Measurements from ENCODE around the gene FAM228B.
"Not testable (repeated sequence)": the region's sequence is repeated elsewhere in the genome, so short reads cannot be mapped to it uniquely, and the experiment has no call there.

Gene FAM228B

DNA sequence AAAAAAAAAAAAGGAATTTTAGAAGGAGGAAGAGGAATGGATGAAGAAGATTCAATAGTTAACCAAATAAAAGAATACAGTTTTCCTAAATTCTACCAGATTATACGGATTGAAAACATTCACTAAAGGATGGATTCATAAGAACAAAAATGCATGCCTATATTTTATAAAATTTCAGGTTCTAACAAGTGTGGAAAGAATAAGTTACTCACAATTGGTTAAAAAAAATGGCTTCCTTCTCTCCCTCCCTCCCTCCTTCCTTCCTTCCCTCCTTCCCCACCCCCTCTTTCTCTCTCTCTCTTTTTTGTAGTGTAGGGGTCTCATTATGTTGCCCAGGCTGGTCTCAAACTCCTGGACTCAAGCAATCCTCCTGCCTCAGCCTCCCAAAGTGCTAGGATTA, 37.0 kb upstream of the FAM228B start:
- Mint-ChIP-seq H3K27ac (no peak overlapping the region), H3K27me3 (no peaks in the 10 kb centered on the region), H3K36me3 (ENCODE audit: low read depth) (peaks cover 2% of the 10 kb centered on the region), H3K4me3 (no peak overlapping the region), H3K9me3 (no peaks in the 10 kb centered on the region), H3K4me1 (peaks cover 16% of the 10 kb centered on the region)
- no peak for ATAC-seq
- DNase-seq: no peak

DNA sequence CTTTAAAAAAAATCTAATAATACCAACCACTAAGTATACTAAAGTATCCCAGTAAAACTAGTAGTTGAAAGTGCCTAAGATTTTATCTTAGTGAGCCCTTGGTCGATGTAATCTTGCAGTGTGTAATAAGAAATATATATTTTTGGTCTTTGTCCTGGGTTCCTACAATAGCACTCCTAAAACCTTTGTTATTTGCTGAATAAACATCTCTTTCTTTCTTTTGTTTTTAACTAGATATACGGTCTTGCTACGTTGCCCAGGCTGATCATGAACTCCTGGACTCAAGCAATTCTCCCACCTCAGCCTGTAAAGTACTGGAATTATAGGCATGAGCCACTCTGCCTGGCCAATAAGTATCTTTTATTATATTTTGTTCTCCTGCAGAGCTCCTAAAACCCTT, 36.2 kb upstream of the FAM228B start:
- no peak for ATAC-seq
- Mint-ChIP-seq H3K36me3 (ENCODE audit: low read depth) (peaks cover 2% of the 10 kb centered on the region), H3K9me3 (no peaks in the 10 kb centered on the region), H3K27me3 (no peaks in the 10 kb centered on the region), H3K4me1 (peaks cover 16% of the 10 kb centered on the region), H3K4me3 (no peak overlapping the region), H3K27ac (no peak overlapping the region)
- no peak for DNase-seq

DNA sequence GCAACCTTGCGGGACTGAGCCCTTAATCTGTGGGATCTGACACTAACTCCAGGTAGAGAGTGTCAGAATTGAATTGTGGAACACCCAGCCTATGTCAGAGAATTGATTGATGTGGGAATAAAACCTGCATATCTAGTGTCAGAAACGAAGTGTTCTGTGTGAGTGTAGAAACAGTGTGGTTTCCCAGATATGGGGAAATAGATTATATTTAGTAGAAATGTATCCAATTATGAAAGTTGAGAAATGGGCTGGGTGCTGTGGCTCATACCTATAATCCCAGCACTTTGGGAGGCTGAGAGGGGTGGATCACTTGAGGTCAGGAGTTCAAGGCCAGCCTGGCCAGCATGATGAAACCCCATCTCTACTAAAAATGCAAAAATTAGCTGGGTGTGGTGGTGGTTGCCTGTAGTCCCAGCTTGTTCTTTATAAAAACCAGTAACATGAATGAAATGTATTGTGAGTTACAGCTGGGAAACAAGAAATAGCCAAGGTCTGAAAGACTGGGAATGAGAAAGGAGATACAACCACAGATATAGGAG, 34.4 kb upstream of the FAM228B start:
- H3K4me1 Mint-ChIP-seq: peaks cover 9% of the 10 kb centered on the region
- no peak for DNase-seq

DNA sequence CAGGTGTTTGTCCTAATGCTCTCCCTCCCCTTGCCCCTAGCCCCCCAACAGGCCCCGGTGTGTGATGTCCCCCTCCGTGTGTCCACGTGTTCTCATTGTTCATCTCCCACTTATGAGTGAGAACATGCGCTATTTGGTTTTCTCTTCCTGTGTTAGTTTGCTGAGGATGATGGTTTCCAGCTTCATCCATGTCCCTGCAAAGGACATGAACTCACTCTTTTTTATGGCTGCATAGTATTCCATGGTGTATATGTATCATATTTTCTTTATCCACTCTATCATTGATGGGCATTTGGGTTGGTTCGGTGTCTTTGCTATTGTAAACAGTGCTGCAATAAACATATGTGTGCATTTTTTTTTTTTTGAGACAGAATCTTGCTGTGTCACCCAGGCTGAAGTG, 30.0 kb upstream of the FAM228B start:
- not testable (repeated sequence) for H3K36me3 Mint-ChIP-seq (ENCODE audit: low read depth); H3K9me3 Mint-ChIP-seq; H3K27ac Mint-ChIP-seq; DNase-seq; H3K4me3 Mint-ChIP-seq; ATAC-seq; H3K4me1 Mint-ChIP-seq; H3K27me3 Mint-ChIP-seq

More for the DNA sequence above, 34.4 kb upstream of the FAM228B start:
- Mint-ChIP-seq H3K4me3 (no peak overlapping the region), H3K9me3 (no peaks in the 10 kb centered on the region), H3K36me3 (ENCODE audit: low read depth) (peaks cover 4% of the 10 kb centered on the region), H3K27ac (no peak overlapping the region), H3K27me3 (no peaks in the 10 kb centered on the region)
- no peak for ATAC-seq

DNA sequence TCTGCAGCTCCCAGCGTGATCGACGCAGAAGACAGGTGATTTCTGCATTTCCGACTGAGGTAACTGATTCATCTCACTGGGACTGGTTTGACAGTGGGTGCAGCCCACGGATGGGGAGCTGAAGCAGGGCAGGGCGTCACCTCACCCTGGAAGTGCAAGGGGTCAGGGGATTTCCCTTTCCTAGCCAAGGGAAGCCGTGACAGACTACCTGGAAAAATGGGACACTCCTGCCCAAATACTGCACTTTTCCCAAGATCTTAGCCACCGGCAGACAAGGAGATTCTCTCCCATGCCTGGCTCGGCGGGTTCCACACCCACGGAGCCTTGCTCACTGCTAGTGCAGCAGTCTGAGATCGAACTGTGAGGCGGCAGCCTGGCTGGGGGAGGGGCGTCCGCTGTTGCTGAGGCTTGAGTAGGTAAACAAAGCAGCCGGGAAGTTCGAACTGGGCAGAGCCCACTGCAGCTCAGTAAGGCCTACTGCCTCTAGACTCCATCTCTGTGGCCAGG, 28.0 kb upstream of the FAM228B start:
- H3K4me3 Mint-ChIP-seq; H3K36me3 Mint-ChIP-seq (ENCODE audit: low read depth); H3K4me1 Mint-ChIP-seq; ATAC-seq; H3K9me3 Mint-ChIP-seq; H3K27me3 Mint-ChIP-seq; H3K27ac Mint-ChIP-seq; DNase-seq: not testable (repeated sequence)

DNA sequence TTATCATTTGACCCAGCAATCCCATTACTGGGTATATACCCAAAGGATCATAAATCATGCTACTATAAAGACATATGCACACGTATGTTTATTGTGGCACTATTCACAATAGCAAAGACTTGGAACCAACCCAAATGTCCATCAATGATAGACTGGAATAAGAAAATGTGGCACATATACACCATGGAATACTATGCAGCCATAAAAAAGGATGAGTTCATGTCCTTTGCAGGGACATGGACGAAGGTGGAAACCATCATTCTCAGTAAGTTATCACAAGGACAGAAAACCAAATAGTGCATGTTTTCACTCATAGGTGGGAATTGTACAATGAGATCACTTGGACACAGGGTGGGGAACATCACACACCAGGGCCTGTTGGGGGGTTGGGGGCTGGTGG, 22.5 kb upstream of the FAM228B start:
- not testable (repeated sequence) for H3K36me3 Mint-ChIP-seq (ENCODE audit: low read depth); DNase-seq; H3K4me3 Mint-ChIP-seq; H3K27ac Mint-ChIP-seq; ATAC-seq; H3K4me1 Mint-ChIP-seq; H3K27me3 Mint-ChIP-seq
- H3K9me3 Mint-ChIP-seq: peaks cover 11% of the 10 kb centered on the region

DNA sequence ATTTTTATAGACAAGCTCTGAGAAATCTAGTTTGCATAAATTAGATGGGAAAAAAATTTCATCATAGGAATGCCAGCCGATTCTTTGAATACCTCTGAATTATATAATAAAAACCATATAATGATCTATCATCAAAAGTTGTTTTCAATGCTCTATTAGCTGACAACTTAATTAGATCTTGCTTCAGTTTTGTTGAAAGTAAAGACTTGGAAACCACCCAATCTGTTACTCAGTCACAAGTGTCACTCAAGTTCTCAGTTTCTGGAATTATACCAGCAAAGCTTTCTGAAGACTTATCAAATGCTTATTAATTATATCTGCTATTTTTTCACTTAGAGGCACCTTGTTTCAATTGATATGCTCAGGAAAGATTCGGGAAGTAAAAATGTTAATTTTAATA, 21.3 kb upstream of the FAM228B start:
- DNase-seq: no peak
- Mint-ChIP-seq H3K9me3 (peaks cover 18% of the 10 kb centered on the region), H3K4me3 (no peak overlapping the region), H3K27me3 (no peaks in the 10 kb centered on the region), H3K27ac (no peak overlapping the region), H3K4me1 (peaks cover 4% of the 10 kb centered on the region), H3K36me3 (ENCODE audit: low read depth) (peaks cover 5% of the 10 kb centered on the region)
- ATAC-seq: no peak

GRCh38 chr2:24102677-24103076, 20.6 kb upstream of the FAM228B start:
- ATAC-seq (no peak), DNase-seq (no peak)
- H3K4me3 Mint-ChIP-seq: no peak overlapping the region
- H3K36me3 Mint-ChIP-seq (ENCODE audit: low read depth): peaks cover 5% of the 10 kb centered on the region
- peaks cover 4% of the 10 kb centered on the region for H3K4me1 Mint-ChIP-seq
- no peak overlapping the region for H3K27ac Mint-ChIP-seq
- H3K27me3 Mint-ChIP-seq: no peaks in the 10 kb centered on the region
- peaks cover 25% of the 10 kb centered on the region for H3K9me3 Mint-ChIP-seq

- Mint-ChIP-seq H3K4me3 (no peak overlapping the region), H3K27me3 (no peaks in the 10 kb centered on the region), H3K36me3 (ENCODE audit: low read depth) (peaks cover 5% of the 10 kb centered on the region), H3K9me3 (peaks cover 31% of the 10 kb centered on the region), H3K4me1 (peaks cover 4% of the 10 kb centered on the region), H3K27ac (no peak overlapping the region)
- ATAC-seq (no peak), DNase-seq (no peak)
Observed at GRCh38 chr2:24104110-24104650, 19.1 kb upstream of the FAM228B start.

GRCh38 chr2:24104906-24105305, 18.4 kb upstream of the FAM228B start:
- H3K27ac Mint-ChIP-seq: no peak overlapping the region
- no peak for ATAC-seq
- no peak for DNase-seq
- no peaks in the 10 kb centered on the region for H3K27me3 Mint-ChIP-seq
- peaks cover 38% of the 10 kb centered on the region for H3K9me3 Mint-ChIP-seq
- peaks cover 4% of the 10 kb centered on the region for H3K4me1 Mint-ChIP-seq
- peaks cover 5% of the 10 kb centered on the region for H3K36me3 Mint-ChIP-seq (ENCODE audit: low read depth)
- no peak overlapping the region for H3K4me3 Mint-ChIP-seq

GRCh38 chr2:24105816-24106215, 17.5 kb upstream of the FAM228B start:
- Mint-ChIP-seq H3K4me1 (peaks cover 4% of the 10 kb centered on the region), H3K27me3 (no peaks in the 10 kb centered on the region), H3K9me3 (peaks cover 36% of the 10 kb centered on the region), H3K36me3 (ENCODE audit: low read depth) (peaks cover 5% of the 10 kb centered on the region), H3K27ac (no peak overlapping the region), H3K4me3 (no peak overlapping the region)
- DNase-seq (no peak), ATAC-seq (no peak)

DNA sequence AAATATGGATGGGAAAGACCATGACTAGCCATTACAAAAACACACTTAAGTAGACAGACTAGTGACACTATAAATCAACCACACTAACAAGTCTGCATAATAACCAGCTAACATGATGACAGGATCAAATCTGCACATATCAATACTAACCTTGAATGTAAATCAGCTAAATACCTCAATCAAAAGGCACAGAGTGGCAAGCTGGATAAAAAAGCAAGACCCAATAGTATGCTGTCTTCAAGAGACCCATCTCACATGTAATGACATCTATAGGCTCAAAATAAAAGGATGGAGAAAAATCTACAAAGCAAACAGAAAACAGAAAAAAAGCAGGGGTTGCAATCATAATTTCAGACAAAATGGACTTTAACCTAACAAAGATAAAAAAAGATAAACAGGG, 16.5 kb upstream of the FAM228B start:
- ATAC-seq: no peak
- peaks cover 4% of the 10 kb centered on the region for H3K4me1 Mint-ChIP-seq
- H3K9me3 Mint-ChIP-seq: peaks cover 36% of the 10 kb centered on the region
- no peak for DNase-seq
- H3K4me3 Mint-ChIP-seq: no peak overlapping the region
- H3K27ac Mint-ChIP-seq: no peak overlapping the region
- H3K36me3 Mint-ChIP-seq (ENCODE audit: low read depth): peaks cover 4% of the 10 kb centered on the region
- H3K27me3 Mint-ChIP-seq: no peaks in the 10 kb centered on the region

GRCh38 chr2:24107336-24107735, 15.9 kb upstream of the FAM228B start:
- H3K27me3 Mint-ChIP-seq: no peaks in the 10 kb centered on the region

DNA sequence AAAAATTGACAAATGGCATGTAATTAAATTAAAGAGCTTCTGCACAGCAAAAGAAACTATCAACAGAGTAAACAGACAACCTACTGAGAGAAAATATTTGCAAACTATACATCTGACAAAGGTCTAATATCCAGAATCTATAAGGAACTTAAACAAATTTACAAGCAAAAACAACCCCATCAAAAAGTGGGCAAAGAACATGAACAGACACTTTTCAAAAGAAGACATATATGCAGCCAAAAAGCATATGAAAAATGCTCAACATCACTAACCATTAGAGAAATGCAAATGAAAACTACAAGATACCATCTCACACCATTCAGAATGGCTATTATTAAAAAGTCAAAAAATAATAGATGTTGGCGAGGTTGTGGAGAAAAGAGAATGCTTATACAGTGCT, 13.8 kb upstream of the FAM228B start:
- not testable (repeated sequence) for H3K27me3 Mint-ChIP-seq; H3K4me1 Mint-ChIP-seq; DNase-seq; H3K36me3 Mint-ChIP-seq (ENCODE audit: low read depth); H3K27ac Mint-ChIP-seq; ATAC-seq; H3K4me3 Mint-ChIP-seq
- peaks cover 36% of the 10 kb centered on the region for H3K9me3 Mint-ChIP-seq

More at GRCh38 chr2:24107336-24107735, 15.9 kb upstream of the FAM228B start:
- no peak overlapping the region for H3K4me3 Mint-ChIP-seq
- ATAC-seq (no peak), DNase-seq (no peak)
- H3K4me1 Mint-ChIP-seq: peaks cover 4% of the 10 kb centered on the region
- H3K9me3 Mint-ChIP-seq: peaks cover 36% of the 10 kb centered on the region
- peaks cover 4% of the 10 kb centered on the region for H3K36me3 Mint-ChIP-seq (ENCODE audit: low read depth)
- H3K27ac Mint-ChIP-seq: no peak overlapping the region

DNA sequence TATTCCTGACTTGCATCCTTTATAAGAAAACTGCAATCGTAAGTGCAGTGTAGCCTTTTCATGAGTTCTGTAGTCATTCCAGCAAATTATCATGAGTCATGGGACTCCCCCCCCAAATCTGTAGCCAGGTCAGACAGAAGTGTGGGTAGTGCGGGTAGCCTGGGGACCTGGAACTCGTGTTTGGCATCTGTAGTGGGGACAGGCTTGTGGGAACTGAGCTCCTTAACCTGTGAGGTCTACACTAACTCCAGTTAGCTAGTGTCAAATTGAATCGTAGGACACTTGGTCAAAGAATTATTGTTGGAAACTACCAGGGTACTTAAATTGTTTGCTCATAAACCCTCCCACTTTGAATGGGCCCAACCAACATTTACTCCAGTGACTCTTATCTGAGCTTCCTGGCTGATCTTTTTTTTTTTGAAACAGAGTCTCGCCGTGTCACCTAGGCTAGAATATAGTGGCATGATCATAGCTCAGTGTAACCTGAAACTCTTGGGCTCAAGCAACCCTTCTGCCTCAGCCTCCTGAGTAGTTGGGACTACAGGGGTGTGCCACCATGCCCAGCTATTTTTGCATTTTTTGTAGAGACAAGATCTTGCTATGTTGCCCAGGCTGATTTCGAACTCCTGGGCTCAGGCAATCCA, 12.5 kb upstream of the FAM228B start:
- no peak for DNase-seq

More for the DNA sequence above, 12.5 kb upstream of the FAM228B start:
- no peaks in the 10 kb centered on the region for H3K36me3 Mint-ChIP-seq (ENCODE audit: low read depth)
- H3K9me3 Mint-ChIP-seq: peaks cover 28% of the 10 kb centered on the region
- H3K4me3 Mint-ChIP-seq: no peak overlapping the region
- no peak overlapping the region for H3K27ac Mint-ChIP-seq
- H3K27me3 Mint-ChIP-seq: no peaks in the 10 kb centered on the region
- no peaks in the 10 kb centered on the region for H3K4me1 Mint-ChIP-seq
- no peak for ATAC-seq

All from activated naive CD8-positive, alpha-beta T cell treated with anti-CD3 and anti-CD28 coated beads, Interleukin-2, amount 50 U/mL, for 24 hours (primary cell).